Transverse colon (tissue), 4 donors: ENCODE results near the gene RNF144A.

Experiments
- CTCF ChIP-seq, 5 experiments: fragments of 200-600 bp in 3 of 5; fragments of 450-650 bp in 2 of 5; sonication (generic) in 3 of 5; IDR thresholded peaks; 1 replicate in 2 of 5; 2 replicates in 3 of 5; pipeline ENCODE4 v1.5.1; 2016 to 2017; ENCODE audit warnings: antibody characterized with exemption in 5 of 5, inconsistent platforms in 3 of 5, mild to moderate bottlenecking in 2 of 5, moderate library complexity in 1 of 5
- EP300 ChIP-seq: sonication (generic); formaldehyde crosslinking; IDR thresholded peaks from one replicate; pipeline ENCODE4 v1.6.1; 2017; ENCODE audit warnings: antibody characterized with exemption, low read depth
- POLR2A ChIP-seq: fragments of 450-650 bp; IDR thresholded peaks from one replicate; pipeline ENCODE4 v1.6.1; 2016; ENCODE audit warnings: antibody characterized with exemption, mild to moderate bottlenecking, moderate library complexity
- POLR2AphosphoS5 ChIP-seq, 3 donors: sonication (generic); formaldehyde crosslinking; IDR thresholded peaks; one replicate each; pipeline ENCODE4 v1.6.1; 2016; ENCODE audit warnings: antibody characterized with exemption in 3 of 3

DNA sequence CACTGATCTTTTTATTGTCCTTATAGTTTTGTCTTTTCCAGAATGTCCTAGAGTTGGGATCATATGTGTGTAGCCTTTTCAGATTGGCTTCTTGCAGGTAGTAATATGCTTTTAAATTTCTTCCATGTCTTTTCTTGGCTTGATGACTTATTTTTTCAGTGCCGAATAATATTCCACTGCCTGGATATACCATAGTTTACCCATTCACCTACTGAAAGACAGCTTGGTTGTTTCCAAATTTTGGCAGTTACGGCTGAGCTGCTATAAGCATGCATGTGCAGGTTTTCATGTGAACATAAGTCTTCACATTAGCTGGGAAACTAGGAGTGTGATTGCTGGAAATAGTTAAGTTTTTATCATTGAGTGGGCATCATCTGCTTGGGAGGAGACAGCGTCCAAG is 73.7 kb downstream of the RNF144A start:
- no peak for TF ChIP-seq CTCF (IDR thresholded peaks at IDR 0.05)
- TF ChIP-seq POLR2A: no peak
- TF ChIP-seq EP300: no peak
- TF ChIP-seq POLR2AphosphoS5 (IDR thresholded peaks at IDR 0.05): no peak
